HG02981 (cell line): Measurements from ENCODE around the gene GLIS1.

ENCODE experiments used
- ATAC-seq: cut with Tn5 transposase; IDR thresholded peaks from one replicate; pipeline ENCODE4 v1.9.1; 2021; ENCODE audit warnings: mild to moderate bottlenecking, moderate library complexity; ENCODE audit not compliant: unreplicated experiment

The GLIS1 gene

DNA sequence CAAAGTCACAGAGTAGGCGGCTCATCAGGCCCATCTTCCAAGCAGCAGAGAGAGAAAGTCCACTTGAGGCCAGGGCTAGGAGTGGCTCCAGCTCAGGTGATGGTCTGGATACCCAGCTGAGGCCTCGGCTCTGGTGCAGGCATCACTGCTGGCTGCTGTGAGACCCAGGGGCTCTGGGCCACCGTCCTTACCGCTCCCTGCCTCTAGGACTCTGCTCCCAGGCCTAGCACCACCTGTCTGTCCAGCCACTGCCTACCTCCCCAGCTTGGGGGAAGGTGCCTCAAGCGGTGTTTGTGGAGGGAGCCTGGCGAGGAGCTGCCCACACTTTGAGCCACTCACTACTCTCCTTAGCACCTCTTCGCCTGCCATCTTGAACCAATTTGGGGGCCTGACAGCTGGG lies 221.9 kb downstream of the GLIS1 start:
- no peak for ATAC-seq

GRCh38 chr1:53516181-53516580 lies 222.8 kb downstream of the GLIS1 start:
- no peak for ATAC-seq

- no peak for ATAC-seq
Observed at GRCh38 chr1:53514436-53514835, 224.5 kb downstream of the GLIS1 start.

GRCh38 chr1:53513846-53514245 lies 225.1 kb downstream of the GLIS1 start:
- no peak for ATAC-seq

DNA sequence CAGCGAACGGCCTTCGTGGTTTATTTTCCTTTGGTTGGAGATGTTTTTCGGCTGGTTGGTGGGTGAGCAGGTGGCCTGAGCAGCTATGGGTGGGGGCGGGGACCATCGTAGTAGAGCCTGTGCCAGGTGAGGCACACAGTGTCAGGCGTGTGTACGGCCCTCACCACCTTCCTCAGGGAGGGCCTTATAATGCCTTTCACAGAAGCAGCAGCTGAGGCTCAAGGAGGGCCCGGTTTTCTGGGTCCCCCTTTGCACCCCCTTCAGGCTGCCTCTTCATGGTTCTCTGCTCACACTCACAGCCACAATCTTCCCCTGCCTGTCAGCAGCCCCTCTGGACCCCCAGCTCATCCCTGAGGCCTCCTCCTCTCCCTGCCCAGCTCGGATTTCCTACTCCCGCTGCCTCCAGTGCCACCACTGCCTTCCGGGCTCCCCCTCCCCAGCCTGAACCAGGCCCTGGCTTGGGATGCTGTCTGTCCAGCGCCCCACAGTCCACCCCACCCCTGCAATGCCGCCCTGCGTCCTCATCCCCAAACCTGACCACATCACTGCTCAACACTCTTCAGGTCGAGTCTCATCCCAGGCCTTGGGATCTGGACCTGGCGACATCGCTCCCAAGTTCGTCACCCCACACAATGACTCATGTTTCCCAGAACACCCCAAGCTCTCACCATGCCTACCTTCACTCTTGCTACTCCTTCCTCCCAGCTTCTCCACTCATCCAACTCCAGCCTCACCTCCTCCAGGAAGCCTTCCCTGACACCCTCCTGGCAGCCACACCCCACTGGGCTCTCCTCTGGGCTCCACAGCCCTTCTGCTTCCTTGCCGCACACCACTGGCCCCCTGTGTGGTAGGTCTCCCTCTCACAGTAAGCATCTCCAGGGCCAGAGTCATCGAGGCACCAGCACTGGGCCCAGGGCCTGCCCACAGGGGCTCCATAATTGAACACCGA lies 225.9 kb downstream of the GLIS1 start:
- ATAC-seq = no peak

- no peak for ATAC-seq
Observed at GRCh38 chr1:53511933-53512806, 226.8 kb downstream of the GLIS1 start.

GRCh38 chr1:53511323-53511932 lies 227.5 kb downstream of the GLIS1 start:
- no peak for ATAC-seq

- ATAC-seq = no peak
Observed at GRCh38 chr1:53510215-53510614, 228.7 kb downstream of the GLIS1 start.

- ATAC-seq = no peak
Observed at GRCh38 chr1:53509775-53510174, 229.2 kb downstream of the GLIS1 start.

- ATAC-seq = no peak
Observed at GRCh38 chr1:53508991-53509666, 229.8 kb downstream of the GLIS1 start.

- no peak for ATAC-seq
Observed at GRCh38 chr1:53508056-53508990, 230.6 kb downstream of the GLIS1 start.

DNA sequence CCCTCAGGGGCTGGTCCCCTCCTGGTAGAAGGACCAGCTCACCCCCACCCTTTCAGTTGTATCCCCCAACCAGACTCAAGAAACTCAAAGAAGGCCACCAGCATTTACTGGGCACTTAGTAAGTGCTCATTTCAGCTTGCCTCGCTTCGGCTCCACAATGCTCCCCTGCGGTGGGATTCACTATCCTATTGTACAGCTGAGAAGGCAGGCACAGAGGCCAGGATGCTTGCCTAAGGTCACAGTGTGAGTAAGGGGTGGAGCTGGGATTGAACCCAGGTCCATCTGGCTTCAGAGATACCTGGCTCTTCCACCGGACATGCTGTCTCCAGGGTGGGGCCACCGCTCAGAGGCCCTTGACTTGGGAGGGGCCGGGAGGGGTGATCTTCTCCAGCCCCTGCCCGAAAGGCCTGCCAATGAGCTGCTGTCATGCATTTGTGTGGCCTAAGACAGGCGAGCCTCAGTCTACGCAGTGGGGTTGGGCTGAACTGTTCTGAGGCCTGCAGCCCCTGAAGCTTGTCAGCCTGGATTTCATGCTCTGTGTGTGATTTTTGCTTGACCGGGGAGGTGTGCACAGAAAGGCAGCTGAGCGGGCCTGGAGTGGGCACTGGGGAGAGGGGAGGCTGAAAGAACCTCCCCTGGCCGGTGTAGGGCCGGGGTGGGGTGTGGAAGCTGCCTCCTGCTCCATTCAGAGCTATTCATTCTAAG lies 231.7 kb downstream of the GLIS1 start:
- no peak for ATAC-seq

GRCh38 chr1:53506355-53507050 lies 232.5 kb downstream of the GLIS1 start:
- no peak for ATAC-seq

DNA sequence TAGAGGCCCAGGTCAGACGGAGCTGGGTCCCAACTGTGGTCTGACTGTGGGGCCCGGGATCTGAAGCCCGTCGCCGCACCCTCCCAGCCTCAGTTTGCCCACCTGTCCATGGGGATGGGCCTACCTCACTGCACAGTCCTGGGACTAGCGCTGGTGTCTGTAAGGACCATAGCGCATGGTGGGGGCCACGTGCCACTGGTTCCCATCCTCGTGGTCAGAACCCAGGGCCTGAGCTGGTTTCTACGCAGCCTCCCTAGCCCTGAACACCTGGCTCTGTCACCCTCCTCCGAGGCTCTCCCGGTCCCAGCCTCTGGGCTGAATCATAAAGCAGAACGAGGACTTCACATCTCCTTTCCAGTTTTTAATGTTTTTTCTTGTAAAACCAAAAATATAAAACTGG lies 233.1 kb downstream of the GLIS1 start:
- no peak for ATAC-seq

- ATAC-seq = no peak
Observed at GRCh38 chr1:53505401-53505800, 233.6 kb downstream of the GLIS1 start.

DNA sequence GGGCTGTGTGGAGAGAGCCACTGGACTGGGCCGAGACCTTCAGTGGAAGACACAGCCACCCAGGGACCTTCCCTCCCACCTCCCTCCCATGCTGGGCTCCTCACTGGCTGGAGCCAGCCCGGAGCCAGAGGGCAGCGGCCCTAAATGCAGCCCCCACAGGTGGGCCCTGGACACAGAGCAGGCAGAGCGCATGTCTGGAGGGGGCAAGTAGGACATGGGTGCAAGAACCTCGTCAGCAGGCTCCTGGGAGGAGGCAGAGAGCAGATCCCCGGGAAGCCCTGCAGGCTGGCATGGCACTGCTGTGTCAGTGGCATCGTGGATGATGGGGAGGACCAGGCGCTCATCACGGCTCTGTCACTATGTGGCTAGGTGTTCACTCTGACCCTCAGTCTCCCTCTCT lies 234.1 kb downstream of the GLIS1 start:
- no peak for ATAC-seq

DNA sequence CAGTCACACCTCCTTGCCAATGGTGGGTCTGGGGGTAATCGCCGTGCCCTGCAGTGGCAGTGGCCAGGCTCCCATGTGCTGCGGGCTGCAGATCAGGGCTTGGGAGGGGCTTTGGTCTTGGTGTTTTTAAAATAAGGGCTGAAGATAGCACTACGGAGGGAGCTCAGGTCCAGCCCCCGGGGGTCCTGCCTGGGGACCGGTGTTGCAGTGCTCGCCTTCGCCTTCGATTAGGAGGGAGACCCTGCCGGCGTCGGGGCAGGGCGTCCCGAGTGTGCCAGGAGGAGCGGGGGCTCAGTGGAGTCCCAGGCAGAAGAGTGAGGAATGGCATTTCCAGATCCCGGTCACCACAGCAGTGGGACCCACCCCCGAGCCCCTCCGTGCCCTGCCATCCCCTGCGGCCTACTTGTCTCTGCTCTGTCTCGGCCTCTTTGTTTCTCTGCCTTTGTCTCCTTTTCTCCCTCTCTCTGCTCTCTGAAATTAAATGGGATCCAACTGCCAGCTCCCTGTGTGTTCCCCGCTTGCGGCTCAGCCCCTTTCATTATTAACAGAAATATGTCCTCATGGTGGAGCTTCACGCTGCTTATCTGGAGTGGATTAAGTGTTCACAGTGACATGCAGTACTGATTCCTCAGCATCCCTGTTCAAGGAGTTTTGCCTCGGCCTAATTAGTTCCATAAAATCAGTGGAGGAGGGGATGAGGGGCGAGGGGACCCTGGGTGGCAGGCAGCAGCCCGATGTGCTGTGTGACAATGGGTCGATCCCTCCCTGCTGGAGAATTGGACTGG lies 235.3 kb downstream of the GLIS1 start:
- no peak for ATAC-seq
